Posterior cingulate gyrus (tissue), 11 donors: ENCODE results near the gene PCDHGC3.
"Not testable (repeated sequence)": the region's sequence is repeated elsewhere in the genome, so short reads cannot be mapped to it uniquely, and the experiment has no call there.

Experiments
- DNase-seq, 10 donors: peaks; one replicate each; pipeline versions ENCODE4 v3.0.0 to v3.0.0-alpha.2; 2020 to 2021; ENCODE audit warnings: mixed read lengths in 3 of 10
- intact Hi-C: fragments of 100-400 bp; cut with DNase I; formaldehyde crosslinking; loops from one replicate; pipeline ENCODE4 v1.15.1; 2023

Gene PCDHGC3

DNA sequence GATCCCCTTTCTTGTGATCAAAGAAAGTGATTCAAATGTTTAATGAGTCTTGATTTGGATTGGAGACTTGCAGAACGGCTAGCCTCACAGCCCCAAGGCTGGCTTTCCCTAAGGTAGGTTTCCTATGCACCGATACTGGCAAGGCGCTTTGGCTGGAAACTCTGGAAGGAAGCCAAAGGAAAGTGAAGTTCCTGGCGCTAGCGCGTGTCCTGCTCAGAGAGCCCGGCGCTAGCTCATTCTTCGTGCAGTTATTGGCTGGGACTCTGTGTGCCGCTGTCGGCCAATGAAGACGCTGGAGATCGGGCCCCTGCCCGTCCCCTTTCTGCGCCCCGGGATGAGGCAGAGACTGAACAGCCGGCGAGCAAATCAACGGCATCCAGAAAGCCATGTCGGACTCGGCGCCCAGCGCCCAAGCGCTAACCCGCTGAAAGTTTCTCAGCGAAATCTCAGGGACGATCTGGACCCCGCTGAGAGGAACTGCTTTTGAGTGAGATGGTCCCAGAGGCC lies at the start of gene PCDHGC3:
TSS of gene PCDHGC3 (plus strand) at position 342 of the 507 bp plus-strand sequence. CDS start at position 493, 151 bp downstream.
- intact Hi-C loops: loop anchor here (2.0 kb wide), 1 partner anchor 49 kb away; no protein-coding TSS in a partner anchor
- peak; percentile 67 to 98 (median 88) for DNase-seq

DNA sequence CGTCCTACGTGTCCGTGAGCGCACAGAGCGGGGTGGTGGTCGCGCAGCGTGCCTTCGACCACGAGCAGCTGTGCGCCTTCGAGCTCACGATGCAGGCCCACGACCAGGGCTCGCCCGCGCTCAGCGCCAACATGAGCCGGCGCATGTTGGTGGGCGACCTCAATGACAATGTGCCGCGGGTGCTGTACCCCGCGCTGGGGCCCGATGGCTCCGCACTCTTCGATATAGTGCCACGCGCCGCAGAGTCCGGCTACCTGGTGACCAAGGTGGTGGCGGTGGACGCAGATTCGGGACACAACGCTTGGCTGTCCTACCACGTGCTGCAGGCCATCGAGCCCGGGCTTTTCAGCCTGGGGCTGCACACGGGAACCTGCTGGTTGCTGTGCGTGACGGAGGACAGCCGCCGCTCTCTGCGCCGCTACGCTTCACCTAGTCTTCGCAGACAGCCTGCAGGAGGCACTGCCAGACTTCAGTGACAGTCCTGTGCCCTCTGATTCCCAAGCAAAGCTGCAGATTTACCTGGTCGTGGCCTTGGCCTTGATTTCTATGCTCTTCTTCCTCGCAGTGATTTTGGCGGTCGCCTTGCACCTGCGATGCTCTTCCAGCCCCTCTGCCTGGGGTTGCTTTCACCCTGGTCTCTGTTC lies 47.9 kb upstream of the PCDHGC3 start:
- intact Hi-C loops: no loop called here
- DNase-seq: no peak

DNA sequence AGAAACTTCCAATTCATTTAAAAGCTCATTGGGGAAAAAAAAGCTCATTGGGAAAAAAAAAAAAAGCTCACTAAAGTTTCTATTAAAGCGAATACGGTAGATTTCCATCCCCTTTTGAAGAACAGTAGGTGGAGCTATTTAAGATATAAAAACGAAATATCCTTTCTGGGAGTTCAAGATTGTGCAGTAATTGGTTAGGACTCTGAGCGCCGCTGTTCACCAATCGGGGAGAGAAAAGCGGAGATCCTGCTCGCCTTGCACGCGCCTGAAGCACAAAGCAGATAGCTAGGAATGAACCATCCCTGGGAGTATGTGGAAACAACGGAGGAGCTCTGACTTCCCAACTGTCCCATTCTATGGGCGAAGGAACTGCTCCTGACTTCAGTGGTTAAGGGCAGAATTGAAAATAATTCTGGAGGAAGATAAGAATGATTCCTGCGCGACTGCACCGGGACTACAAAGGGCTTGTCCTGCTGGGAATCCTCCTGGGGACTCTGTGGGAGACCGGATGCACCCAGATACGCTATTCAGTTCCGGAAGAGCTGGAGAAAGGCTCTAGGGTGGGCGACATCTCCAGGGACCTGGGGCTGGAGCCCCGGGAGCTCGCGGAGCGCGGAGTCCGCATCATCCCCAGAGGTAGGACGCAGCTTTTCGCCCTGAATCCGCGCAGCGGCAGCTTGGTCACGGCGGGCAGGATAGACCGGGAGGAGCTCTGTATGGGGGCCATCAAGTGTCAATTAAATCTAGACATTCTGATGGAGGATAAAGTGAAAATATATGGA lies 45.2 kb upstream of the PCDHGC3 start, which contains the start of gene PCDHGA12:
TSS of gene PCDHGA12 (plus strand) at position 176 of the 782 bp plus-strand sequence. CDS start at position 429, 253 bp downstream.
- intact Hi-C loops: no loop called here
- peak in 1 of 10 donors; percentile 87 for DNase-seq

DNA sequence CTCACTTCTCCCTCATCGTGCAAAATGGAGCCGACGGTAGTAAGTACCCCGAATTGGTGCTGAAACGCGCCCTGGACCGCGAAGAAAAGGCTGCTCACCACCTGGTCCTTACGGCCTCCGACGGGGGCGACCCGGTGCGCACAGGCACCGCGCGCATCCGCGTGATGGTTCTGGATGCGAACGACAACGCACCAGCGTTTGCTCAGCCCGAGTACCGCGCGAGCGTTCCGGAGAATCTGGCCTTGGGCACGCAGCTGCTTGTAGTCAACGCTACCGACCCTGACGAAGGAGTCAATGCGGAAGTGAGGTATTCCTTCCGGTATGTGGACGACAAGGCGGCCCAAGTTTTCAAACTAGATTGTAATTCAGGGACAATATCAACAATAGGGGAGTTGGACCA lies 44.5 kb upstream of the PCDHGC3 start:
- intact Hi-C loops: no loop called here
- peak in 1 of 10 donors; percentile 82 for DNase-seq

DNA sequence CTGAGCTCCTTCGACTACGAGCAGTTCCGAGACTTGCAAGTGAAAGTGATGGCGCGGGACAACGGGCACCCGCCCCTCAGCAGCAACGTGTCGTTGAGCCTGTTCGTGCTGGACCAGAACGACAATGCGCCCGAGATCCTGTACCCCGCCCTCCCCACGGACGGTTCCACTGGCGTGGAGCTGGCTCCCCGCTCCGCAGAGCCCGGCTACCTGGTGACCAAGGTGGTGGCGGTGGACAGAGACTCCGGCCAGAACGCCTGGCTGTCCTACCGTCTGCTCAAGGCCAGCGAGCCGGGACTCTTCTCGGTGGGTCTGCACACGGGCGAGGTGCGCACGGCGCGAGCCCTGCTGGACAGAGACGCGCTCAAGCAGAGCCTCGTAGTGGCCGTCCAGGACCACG lies 43.5 kb upstream of the PCDHGC3 start:
- DNase-seq, intact Hi-C loops: not testable (repeated sequence)

DNA sequence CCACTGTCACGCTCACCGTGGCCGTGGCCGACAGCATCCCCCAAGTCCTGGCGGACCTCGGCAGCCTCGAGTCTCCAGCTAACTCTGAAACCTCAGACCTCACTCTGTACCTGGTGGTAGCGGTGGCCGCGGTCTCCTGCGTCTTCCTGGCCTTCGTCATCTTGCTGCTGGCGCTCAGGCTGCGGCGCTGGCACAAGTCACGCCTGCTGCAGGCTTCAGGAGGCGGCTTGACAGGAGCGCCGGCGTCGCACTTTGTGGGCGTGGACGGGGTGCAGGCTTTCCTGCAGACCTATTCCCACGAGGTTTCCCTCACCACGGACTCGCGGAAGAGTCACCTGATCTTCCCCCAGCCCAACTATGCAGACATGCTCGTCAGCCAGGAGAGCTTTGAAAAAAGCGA lies 43.0 kb upstream of the PCDHGC3 start:
- intact Hi-C loops: not testable (repeated sequence)

DNA sequence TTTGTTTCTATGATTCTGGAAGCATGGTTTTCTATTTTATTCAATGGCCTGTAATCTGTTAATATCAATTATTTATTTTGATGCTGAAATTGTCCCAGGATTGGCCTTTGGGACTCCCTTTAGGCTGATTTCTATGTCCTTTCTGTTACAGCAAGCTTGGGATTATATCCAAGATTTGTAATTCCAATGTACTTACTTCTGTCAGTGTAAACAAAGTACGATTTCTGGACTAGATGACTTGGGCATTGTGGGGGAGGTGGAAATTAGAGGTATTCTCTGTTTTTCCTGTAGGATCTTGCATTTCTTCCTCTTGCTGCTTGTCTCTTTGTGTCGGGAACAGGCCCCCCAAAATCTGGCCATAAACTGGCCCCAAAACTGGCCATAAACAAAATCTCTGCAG lies 41.8 kb upstream of the PCDHGC3 start:
- intact Hi-C loops: no loop called here
- no peak for DNase-seq

More for the DNA sequence above, 43.0 kb upstream of the PCDHGC3 start:
- DNase-seq: not testable (repeated sequence)

DNA sequence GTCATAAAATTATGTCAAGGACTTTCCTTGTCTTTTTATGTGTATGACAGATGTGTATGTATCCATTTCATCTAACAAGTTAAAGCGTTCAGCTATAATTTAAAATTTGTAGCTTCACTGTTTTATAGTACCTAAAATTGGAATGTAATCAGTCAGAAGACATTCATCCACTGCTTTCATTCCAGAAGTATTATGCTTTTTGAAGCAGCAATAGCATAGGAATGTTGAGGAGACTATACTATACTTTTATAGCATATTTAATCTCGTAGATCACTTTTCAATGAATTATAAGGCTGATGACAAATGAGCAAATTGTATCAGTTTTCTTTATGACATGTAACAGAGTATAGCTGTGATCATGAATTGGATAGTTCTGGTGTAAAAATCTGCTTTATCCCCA lies 38.5 kb upstream of the PCDHGC3 start:
- intact Hi-C loops: no loop called here
- no peak for DNase-seq

DNA sequence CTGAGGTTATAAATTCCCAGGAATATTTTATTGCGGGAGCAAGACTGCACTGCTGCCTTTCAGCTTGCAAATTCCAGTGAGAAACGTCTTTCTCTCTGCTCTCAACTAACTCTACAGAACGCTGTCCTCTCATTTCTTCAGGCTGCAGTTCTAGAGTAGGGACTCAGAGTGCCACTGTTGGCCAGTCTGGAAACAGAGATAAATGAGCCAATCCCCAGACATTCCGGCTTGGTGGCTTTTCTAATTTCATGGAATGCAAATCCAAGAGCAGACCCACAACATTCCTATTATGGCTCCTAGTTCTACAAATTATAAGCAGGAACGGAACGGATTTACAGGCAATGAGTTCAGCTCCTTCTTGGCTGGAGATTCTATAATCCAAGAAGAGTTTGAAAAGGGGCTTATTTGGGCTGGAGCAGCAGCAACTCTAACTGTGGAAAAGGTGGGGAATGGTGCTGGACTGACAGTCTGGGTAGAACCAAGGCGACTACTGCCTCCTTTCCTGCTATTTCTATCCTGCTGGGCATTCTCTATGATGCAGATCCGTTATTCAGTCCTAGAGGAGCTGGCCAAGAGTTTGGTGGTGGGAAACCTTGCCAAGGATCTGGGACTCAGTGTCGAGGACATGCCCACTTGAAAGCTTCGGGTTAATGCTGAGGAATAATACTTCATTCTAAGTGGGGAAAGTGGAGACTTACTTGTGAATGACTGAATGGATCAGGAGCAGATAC lies 36.2 kb upstream of the PCDHGC3 start:
- DNase-seq: no peak
- intact Hi-C loops: no loop called here

DNA sequence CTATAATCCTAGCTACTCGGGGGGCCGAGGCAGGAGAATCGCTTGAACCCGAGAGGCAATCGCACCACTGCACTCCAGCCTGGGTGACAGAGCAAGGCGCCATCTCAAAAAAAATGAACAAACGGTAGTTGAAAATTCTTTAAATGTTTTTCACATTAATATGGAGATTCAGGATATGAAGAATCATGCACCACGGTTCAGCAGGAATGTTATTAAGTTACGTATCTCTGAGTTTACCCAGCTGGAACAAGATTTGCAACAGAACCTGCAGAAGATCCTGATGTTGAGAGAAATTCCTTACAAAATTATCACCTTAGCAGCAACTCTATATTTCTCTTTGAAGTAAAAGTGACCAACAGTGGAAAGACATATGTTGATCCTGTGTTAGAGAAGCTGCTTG lies 35.4 kb upstream of the PCDHGC3 start:
- intact Hi-C loops: no loop called here
- no peak for DNase-seq

DNA sequence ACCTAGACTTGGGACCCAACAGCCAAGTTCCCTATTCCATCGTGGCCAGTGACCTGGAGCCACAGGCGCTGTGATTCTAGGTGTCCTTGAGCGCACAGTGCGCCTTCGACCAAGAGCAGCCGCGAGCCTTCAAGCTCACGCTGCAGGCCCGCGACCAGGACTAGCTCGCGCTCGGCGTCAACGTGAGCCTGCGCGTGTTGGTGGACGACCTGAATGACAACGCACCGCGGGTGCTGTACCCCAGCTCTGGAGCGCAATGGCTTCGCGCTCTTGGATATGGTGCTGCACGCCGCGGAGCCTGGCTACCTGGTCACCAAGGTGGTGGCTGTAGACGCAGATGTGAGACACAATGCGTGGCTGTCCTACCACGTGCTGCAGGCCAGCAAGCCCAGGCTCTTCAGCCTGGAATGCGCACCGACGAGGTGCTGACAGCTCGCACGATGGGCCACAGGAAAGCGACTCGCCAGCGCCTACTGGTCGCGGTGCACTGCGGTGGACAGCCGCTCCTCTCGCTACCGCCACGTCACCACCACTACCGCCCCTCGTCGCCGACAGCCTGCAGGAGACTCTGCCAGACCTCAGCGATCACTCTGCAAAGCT lies 34.1 kb upstream of the PCDHGC3 start:
- intact Hi-C loops: no loop called here
- DNase-seq: peak in 1 of 10 donors; percentile 80

DNA sequence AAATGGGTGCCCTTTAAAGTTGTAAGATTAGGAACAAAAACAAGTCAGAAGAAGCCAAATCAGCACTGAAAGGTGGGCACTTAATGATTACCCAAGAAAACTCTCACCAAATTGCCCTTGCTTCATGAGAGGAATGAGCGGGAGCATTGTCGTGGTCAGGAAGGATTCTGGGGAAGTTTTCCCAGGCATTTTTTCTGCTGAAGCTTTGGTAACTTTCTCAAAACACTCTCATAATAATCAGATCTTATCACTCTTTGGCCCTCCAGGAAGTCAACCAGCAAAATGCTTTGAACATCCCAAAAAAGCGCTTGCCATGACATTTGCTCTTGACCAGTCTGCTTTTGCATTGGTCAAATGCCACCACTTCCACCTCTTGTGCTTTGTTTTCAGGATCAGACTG lies 10.4 kb upstream of the PCDHGC3 start:
- no peak for DNase-seq
- intact Hi-C loops: no loop called here

DNA sequence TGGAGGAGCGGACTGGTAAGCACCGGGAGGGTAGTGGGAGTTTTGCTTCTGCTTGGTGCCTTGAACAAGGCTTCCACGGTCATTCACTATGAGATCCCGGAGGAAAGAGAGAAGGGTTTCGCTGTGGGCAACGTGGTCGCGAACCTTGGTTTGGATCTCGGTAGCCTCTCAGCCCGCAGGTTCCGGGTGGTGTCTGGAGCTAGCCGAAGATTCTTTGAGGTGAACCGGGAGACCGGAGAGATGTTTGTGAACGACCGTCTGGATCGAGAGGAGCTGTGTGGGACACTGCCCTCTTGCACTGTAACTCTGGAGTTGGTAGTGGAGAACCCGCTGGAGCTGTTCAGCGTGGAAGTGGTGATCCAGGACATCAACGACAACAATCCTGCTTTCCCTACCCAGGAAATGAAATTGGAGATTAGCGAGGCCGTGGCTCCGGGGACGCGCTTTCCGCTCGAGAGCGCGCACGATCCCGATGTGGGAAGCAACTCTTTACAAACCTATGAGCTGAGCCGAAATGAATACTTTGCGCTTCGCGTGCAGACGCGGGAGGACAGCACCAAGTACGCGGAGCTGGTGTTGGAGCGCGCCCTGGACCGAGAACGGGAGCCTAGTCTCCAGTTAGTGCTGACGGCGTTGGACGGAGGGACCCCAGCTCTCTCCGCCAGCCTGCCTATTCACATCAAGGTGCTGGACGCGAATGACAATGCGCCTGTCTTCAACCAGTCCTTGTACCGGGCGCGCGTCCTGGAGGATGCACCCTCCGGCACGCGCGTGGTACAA lies 556 bp downstream of the PCDHGC3 start:
- peak in 6 of 10 donors; percentile 42 to 91 (median 74) for DNase-seq
- intact Hi-C loops: no loop called here

DNA sequence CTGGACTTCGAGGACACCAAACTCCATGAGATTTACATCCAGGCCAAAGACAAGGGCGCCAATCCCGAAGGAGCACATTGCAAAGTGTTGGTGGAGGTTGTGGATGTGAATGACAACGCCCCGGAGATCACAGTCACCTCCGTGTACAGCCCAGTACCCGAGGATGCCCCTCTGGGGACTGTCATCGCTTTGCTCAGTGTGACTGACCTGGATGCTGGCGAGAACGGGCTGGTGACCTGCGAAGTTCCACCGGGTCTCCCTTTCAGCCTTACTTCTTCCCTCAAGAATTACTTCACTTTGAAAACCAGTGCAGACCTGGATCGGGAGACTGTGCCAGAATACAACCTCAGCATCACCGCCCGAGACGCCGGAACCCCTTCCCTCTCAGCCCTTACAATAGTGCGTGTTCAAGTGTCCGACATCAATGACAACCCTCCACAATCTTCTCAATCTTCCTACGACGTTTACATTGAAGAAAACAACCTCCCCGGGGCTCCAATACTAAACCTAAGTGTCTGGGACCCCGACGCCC lies 1.3 kb downstream of the PCDHGC3 start:
- intact Hi-C loops: no loop called here
- no peak for DNase-seq

DNA sequence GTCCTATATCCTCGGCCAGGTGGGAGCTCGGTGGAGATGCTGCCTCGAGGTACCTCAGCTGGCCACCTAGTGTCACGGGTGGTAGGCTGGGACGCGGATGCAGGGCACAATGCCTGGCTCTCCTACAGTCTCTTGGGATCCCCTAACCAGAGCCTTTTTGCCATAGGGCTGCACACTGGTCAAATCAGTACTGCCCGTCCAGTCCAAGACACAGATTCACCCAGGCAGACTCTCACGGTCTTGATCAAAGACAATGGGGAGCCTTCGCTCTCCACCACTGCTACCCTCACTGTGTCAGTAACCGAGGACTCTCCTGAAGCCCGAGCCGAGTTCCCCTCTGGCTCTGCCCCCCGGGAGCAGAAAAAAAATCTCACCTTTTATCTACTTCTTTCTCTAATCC lies 2.0 kb downstream of the PCDHGC3 start:
- intact Hi-C loops: no loop called here
- no peak for DNase-seq

DNA sequence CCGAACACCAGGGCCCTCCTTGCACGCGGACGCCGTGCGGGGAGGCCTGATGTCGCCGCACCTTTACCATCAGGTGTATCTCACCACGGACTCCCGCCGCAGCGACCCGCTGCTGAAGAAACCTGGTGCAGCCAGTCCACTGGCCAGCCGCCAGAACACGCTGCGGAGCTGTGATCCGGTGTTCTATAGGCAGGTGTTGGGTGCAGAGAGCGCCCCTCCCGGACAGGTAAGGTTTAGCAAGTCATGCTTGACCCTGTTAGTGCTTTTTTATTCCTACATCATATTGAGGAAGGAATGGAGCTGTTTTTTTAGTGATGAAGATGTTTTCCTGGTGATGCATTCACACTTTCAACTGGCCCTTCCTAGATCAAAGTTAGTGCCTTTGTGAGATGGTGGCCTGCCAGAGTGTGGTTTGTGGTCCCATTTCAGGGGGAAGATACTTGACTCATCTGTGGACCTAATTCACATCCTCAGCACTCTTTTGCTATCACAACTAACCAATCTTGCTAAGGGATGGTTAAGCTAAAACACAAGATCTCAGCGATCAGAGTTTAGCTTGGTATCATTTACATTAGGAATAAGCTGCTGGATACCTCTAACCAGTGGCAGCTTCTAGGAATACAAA lies 2.7 kb downstream of the PCDHGC3 start:
- intact Hi-C loops: no loop called here
- DNase-seq: peak in 1 of 10 donors; percentile 81

DNA sequence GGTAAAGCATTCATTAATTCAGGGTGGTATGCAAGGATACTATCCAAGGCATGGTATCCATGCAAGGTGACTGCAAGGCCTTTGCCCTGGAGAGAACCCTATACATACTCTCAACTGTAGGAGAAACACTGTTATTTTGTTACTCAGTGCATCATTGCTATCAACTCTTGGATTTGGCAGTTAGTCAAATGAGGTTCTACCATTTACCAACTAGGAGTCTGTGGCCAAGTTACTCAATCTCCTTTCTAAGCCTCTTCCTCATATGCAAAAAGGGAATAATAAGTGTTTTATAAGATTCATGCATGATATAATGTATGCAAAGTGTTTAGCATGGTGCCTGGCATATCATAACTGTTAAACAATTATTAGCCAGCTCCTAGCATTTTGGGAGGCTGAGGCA lies 4.0 kb downstream of the PCDHGC3 start:
- intact Hi-C loops: no loop called here
- DNase-seq: no peak

DNA sequence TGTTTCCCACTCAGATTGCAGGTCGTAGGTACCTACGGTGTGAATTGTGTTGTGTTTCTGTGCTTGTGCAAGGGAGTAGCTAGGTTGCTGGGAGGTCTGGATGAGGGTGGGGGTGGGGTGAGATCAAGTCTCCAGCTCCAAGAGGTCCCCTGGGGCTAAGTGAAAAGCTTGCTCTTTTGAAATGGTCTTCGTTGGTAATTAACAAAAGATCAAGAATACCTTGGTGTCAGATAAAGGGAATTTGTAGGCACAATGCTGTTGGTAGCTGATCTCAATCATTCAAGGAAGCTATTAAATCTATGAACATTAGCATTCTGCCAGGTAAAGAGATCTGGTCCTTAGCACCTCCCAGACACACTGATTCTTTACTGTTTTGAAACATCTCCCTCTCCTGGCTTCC lies 8.1 kb downstream of the PCDHGC3 start:
- intact Hi-C loops: no loop called here
- DNase-seq: no peak

DNA sequence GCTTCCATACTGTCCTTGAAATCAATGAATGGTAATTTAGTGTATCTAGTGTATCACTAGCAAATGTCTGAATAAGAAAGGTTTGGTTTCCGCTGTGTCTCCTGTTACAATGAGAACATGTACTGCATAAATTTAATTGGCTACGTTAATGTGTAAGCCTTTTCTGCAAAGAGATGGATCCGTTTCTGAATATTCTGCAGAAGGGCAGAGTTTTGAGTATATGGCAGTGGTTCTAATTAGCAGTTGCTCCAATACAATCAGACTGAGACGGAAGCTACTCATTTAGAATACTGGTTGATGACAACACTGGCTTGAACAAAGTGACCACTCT lies 8.5 kb downstream of the PCDHGC3 start:
- DNase-seq: no peak
- intact Hi-C loops: no loop called here
